ENCODE data around the gene KDM5B.

The KDM5B gene

DNA sequence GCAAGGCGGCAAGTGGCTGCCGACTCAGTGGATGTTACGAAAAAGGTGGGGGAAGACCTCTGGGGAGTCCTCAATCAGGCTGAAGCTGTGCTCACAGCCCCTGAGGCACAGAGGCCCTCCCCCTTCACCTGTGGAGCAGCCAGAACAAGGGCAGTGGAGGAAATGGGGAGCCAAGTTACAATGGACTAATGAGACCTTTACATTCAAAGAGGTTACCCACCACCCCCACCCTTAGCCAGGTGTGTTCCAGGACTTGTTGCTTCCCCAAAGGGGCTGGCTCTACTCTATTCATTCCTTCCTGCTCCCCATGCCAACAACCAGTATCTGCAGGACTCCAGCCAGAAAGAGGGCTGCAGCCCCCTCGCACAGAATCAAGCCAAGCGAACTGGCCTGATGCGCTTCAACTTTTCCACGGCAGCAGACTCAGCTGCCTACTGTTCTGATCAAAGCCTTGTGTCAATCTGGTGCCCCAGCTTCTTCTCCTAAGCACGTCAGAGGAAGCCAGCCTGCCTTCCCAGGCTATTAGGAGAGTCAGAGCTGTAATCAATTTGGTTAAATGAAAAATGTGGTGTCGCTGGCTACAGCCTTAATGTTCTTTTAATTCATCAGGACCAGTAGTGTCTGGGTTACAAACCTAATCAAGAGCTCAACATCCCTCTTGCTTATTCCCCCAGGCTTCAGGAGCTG lies 96.1 kb downstream of the KDM5B start:
- no peak for DNase-seq

GRCh38 chr1:202710070-202711045 lies 97.9 kb downstream of the KDM5B start, which contains the start of gene SYT2:
TSS of gene SYT2 (minus strand) at chr1:202710454. CDS start at chr1:202605772, 104,682 bp downstream.
- DNase-seq: no peak

DNA sequence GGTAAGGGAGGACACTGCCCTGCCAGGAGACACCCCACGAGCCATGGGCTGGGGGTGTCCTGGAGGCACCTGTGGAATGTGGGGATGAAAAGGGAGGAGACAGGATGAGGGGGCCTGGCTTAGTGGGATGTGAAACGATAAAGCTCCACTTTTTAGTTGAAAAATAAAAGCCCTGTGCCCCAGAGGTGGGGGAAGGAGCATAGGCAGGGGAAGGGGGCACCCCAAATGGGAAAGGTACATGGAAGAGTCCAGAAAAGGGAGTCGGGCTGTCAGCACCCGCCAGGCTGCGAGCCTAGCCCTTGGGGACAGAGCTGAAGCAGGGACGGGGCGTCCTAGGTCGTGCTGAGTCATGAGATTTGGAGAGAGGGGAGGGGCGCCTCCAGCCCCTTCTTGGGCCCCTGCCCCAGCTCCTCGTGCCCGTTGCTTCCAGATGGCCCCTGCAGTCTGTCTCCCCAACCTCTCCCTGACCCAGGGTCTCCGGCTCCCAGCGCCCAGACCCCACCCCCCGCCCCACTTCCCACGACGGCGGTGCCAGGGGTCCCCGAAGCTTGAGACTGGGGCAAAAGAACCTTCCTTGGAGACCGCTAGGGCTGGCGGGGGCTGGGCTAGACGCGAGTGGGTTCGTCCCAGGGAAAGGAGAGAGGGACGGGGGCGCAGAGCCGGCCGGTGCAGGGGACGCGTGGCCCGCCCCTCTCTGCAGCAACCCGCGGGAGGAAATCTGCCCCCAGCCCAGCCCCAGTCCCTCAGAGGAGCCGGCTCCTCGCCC lies 98.8 kb downstream of the KDM5B start:
- DNase-seq: no peak

DNA sequence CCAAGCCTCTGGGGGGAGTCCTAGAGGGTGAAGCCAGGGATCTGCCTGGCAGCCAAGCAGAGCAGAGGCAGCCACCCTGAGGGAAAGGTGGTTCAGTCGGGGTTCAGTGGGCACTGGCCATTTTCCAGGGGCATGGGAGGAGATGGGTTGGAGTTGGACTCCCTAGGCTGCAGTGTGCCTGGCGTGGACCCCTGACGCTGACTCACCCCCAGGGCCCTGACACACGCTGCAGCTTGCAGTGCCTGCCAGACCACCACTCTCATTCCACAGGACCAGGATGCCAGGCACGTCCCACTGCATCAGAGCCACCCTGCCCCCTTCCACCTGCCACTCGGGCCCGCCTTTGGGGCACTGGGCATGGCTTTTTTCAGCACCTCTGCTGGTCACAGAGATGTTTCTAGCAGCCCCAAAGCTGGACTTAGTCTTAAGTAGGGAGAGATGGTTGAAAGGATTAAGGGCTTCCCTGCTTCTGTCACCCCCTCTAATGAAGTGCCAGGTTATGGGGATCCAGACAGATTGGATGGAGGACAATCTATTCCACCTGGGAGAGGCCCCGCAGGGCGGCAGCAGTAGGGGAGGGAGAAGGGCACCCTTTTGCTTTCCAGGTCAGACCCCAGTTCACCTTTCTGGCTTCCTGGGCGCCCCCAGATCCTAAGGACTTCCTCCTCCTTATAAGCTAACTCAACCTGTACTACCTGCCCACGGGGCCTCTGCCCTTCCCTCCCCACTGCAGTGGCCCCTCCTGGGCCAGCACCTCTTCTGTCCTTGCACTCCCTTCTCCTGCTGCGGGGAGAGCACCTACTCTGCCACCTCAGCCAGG lies 99.6 kb downstream of the KDM5B start:
- DNase-seq: no peak

GRCh38 chr1:202706851-202707250 lies 101.4 kb downstream of the KDM5B start:
- no peak for DNase-seq

DNA sequence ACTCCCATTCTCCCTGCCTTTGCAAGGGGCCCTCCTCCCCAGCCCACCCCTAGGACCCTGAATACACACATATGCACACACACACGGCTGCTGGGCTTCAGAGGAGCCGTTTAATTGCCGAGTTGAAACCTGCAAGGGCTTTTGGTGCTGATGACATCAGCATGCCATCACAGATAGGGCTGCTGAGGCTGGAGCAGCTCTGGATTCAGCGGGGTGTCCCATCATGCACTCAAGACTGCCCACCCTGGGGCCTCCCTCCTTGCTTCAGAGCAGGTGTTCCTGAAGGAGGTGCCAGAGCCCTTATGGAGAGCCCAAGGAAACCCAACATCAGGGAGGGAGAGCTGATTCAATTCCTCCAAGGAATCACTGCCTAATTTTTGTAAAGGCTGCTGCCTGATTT lies 103.6 kb downstream of the KDM5B start:
- no peak for DNase-seq

- DNase-seq: no peak
Measured at GRCh38 chr1:202703191-202703590, 105.0 kb downstream of the KDM5B start.

DNA sequence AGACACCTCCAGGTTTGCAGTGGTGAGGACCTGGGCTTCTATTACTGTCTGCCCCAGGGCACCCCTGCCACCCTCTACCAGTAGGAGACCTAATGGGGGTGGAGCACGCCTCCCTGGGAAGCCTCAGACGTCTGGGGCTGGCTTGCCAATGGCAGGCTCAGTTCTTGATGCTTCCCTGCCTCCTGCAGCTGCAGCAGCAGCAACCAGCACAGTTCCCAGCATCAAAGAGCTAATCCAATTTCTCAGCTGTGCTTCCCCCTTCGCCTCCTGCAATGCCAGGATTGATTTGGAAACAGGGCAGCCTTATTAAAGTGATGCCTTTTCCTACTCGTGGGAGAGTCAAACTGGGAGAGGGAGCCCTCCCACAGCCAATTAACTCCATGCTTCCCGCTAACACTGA lies 106.1 kb downstream of the KDM5B start:
- no peak for DNase-seq

DNA sequence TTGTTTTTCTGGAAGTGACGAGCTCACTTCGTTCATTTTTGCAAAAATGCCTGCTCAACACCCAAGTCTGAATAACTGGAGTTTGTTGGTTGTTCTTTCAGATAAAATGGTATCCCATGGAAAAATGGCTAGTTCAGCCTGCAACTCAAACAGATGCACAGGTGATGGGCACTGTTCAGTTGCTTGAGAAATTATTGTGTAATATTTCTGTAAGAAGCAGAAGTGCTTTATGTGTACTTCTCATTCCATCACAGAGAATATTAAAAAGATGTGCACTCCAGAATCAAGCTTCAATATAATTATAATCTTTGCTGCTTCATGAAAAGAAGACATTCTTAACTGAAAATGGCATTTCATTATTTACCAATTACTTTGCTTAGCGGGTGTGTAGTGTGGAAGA lies 107.0 kb downstream of the KDM5B start:
- DNase-seq: no peak

DNA sequence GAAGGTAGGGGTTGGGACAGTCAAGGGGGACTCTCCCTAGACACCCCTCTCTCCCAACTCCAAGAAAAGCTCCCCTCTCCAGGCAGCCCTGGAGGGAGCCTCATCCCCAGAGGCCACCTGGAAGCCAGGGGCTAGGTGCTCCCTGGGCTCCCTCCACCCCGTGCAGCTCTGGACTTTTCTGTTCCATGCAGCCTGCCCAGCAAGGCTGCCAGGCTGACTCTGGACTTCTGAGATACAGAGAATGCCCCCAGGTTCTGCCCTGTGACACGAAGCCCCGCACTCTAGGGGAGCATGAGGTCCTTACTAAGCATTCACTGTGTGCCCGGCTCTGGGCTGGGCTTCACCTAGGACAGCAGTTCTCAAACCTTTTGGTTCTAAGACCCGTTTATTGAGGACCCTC lies 108.2 kb downstream of the KDM5B start:
- DNase-seq: no peak

GRCh38 chr1:202698276-202698675 lies 109.9 kb downstream of the KDM5B start:
- no peak for DNase-seq

GRCh38 chr1:202697038-202697437 lies 111.2 kb downstream of the KDM5B start:
- no peak for DNase-seq

DNA sequence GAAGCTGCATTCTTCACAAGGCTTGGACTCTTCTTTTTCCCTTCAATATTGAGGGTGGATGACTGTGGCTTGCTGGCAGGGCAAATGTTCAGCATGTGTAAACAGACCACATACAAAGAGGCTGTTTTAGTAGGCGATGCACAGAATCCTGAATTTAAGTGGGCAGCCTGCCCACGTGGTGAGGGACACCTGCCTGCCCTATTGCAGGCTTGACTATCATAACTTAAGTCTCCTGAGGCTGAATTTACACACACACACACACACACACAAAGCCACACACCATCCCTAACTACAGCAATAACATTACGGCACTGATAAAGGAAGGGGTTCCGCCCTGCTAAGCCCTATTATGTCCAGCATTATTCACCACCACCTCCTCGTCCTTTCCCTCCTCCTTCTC lies 113.9 kb downstream of the KDM5B start:
- DNase-seq: no peak

GRCh38 chr1:202692959-202693555 lies 115.2 kb downstream of the KDM5B start:
- DNase-seq: peak; percentile 57

GRCh38 chr1:202691816-202692215 lies 116.4 kb downstream of the KDM5B start:
- no peak for DNase-seq

DNA sequence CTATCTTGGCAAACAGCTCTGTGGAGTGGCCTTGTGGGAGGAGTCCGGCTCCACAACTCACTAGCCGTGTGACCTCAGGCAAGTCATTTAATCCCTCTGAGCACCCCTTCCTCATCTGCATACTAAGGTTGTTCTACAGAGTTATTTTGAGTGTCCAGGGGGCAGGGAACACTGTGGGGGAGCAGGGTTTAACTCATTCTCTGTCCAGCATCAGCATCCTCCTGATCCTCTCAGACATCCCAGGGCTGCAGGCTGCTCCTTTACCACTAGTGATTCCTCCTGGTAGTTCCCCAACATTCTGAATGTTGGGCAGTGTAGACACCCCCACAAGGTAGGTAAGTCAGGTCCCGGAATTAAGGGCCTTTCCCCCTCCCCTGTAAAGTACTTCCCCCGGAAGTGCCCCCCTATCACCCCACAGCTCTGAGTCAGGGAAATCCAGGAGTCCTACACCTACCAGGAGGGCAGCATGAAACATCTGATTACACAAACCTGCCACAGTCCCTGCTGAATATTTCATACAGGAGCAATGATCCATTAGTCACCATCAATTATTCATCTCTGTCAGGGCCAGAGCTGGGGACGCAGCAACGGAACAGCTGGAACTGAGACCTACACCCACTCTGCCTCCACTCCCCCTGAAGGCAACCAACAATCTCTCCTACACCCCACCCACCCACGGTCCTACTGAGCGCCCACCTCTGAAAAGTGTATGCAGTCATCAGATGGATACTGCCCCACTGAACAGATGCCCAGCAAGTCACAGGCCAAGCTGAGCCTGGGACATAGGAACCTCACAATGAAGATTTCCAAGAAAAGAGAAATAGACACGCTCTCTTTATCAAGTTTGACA lies 118.5 kb downstream of the KDM5B start:
- DNase-seq: no peak

GRCh38 chr1:202689082-202689481 lies 119.1 kb downstream of the KDM5B start:
- no peak for DNase-seq

DNA sequence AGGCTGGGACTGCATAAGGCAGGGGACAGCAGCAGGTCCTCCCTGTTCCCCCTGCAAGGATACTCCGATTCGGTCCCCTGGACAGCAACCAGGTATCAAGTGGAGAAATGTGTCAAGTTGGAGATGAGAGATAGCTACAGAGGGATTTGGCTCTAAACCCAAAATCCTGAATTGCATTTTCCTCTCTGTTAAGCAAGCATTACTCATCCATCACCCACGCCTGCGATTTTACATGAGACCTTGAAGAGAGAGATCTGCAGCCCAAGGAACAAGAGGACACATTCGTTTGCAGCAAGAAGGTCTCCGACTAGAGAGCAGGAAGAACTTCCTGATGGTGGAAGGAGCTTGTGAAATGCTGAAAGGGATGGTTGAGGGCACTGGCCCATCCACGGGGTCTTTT lies 119.8 kb downstream of the KDM5B start:
- no peak for DNase-seq

DNA sequence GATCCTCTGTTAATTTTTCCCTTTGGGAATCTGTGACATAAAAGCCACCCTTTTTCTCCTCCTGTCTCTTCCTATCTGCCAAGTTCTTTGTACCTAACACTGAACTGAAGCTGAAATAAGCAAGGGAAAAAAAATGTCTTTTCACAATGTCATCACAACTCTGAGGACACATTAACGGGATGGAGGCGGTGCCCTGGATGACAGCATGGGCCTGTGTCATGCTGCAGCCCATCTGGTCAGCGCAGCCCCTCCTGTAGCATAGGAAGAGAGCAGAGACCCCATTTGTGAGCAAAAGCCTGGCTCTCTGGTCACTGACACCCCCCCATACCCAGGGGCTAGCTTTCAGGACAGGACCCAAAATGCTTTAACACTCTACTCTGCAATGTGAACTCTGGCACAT lies 120.4 kb downstream of the KDM5B start:
- DNase-seq: no peak

DNA sequence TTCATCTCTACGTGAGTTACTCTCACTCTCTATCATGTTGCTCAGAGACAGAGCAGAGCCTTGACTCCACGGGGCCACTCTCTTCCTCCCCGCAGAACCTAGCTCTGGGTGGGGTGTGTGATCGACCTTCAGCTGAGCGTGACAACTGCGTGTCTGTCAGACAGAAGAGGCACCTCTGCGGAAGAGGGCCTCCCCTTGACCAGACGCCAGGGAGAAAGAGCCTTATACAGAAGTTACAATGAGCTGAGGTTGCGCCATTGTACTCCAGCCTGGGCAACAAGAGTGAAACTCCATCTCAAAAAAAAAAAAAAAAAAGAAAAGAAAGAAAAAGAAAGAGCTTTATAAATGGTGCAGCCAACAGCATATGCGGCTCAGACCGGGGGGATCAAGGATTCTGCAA lies 120.9 kb downstream of the KDM5B start:
- no peak for DNase-seq

DNA sequence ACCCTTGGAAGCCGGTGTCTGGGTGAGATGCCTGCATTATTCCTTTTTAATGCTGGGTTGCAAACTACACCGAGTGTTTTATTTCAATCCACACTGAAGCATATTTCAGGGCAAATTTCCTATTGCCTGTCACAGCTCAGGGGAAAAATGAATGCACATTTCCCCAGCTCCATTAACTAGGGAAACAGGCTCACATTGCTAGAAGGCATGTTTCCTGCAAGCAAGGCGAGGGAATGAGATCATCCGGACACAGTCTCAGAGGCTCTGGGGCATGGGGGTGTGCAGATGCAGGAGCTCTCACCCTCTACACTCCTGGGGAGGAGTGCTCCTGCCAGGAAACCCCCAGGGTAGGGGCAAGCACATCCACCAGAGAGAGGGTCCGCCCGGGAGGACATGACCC lies 122.6 kb downstream of the KDM5B start:
- no peak for DNase-seq

All from effector CD4-positive, alpha-beta T cell (primary cell).